Suppressor macrophage treated with lipopolysaccharide for 1 hour (primary cell): Measurements from ENCODE around the gene KLHDC7B.

Source experiments
- DNase-seq, 3 donors: peaks; one replicate each; pipeline ENCODE4 v3.0.0-alpha.2; 2020 to 2022

Gene KLHDC7B

DNA sequence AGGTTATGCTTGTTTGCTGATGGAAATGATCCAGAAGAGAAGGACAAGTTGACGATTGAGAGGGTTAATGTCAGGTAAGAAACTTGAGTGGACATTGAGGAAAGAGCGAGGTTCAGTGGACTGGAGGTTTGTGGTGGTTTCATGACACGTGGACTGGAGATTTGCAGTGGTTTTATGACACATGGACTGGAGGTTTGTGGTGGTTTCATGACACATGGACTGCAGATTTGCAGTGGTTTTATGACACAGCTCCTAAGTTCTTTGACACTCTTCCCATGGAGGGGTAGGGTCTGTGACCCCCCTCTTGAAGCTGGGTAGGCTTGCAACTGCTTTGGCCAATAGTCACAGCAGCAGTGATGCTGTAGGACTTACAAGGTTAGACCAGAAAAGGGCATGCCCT, 49.5 kb downstream of the KLHDC7B start:
- DNase-seq: no peak

DNA sequence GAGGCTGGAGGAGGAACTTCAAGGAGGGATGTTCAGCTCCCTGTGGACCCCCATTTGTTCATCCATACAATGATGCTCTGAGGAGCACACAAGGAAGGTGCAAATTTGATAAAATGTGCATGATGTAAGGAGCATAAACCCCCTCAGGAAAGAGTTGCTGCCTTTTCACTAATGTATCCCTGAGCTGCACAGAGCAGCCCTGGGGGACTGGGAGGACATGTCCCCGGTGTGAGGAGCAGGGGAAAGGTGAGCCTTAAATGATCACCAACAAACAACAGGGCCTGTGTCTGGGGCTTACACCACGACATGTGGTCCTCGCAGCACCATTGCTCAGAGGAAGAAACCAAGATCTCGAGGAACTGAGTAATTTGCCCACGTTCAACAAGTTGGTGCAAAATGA, 51.4 kb downstream of the KLHDC7B start:
- DNase-seq: no peak

DNA sequence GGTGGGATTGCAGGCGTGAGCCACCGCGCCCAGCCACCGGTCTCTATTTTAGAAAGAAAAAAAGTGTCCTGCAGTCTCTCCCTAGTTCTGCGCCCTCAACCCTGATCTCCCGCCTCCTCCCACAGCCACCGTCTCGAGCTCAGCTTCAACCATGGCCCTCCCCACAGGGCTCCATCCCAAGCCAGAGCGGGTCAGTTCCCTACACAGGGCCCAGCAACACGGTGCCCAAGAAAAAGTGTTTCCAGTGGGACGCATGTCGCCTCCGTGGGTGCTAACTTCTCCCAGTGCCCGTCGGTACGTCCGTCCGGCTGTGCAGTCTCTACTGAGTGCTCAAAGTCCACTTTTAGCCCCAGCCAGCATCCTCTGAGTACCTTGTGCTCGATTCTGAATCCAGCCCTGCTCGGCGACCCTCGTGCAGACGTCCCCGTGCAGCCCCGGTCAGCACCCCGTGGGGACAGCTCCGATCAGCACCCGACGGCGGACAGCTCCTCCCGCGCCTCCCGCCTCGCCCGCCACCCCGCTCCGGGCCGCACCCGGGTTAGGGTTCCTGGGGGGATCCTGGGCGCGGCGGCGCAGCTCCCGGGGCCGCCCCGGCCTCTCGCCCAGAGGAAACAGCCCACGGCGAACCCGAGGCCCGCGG, 54.2 kb downstream of the KLHDC7B start:
- DNase-seq: peak; percentile 38 to 80 (median 58)

DNA sequence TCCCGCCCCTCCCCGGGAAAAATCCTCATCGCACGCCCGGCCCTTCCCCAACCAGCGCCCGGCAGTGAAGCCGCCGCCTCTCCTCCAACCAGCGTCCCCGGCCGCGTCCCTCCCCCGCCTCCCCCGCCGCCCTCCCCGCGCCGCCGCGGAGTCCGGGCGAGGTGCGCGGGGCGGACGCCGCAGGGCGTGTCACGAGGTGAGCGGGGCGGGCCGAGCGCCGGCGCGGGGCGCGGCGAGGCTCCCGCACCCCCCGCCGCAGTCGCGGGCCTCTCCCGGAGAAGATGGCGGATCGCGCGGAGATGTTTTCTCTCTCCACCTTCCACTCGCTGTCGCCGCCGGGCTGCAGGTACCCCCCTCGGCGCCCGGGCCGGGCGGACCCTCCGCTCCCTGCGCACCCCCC, 54.8 kb downstream of the KLHDC7B start, which contains the start of gene MAPK8IP2:
TSS of gene MAPK8IP2 (plus strand) at position 256 of the 400 bp plus-strand sequence. CDS start at position 282, 26 bp downstream.
- peak in 1 of 3 donors; percentile 30 for DNase-seq
